Measurements from ENCODE around the gene SRPX2. TPM values are rescaled to one million over a fixed set of nuclear protein-coding genes. Genes with fewer than 3 reads are reported as not detected.

SRPX2 gene
- total RNA-seq, 6 experiments from 2014 or later, result 3.1 to 13.7 (median 3.7) TPM

DNA sequence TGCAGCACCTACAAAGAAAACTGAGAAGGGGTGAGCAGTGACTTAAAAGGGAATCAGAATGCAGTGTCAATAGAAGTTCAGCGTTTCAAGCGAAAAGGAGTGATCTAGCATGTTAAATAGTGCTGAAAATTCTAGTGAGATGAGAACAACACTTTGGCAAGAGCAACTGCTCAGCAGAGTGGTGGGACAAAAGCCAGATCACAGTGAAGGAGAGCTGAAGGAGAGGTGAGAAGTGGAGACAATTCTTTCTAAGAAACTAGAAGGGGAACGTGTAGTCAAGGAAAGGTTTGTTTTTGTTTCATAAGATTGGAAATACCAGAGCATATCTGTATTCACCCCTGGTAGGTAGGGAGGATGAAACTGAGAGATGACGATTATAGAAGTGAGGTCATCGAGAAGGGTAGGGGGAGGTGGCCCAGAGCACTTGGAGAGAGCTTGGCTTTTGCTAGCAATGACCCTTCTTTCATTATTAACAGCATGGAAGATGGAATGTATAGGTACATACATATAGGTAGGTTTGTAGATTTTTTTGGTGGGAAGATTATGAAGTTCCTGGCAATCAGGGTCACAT lies 33.7 kb downstream of the SRPX2 start:
- H3K27me3 ChIP-seq, result no peaks in the 10 kb centered on the region
- 60% methylated on average over 5 of the region's 5 CpGs for WGBS (ENCODE audit: insufficient coverage, low coverage, low lambda C conversion rate, missing lambda C conversion rate)
- H3K4me3 ChIP-seq, result no peak overlapping the region
- ATAC-seq, result no peak
- no peak for DNase-seq
- TF ChIP-seq, protein P1, sequence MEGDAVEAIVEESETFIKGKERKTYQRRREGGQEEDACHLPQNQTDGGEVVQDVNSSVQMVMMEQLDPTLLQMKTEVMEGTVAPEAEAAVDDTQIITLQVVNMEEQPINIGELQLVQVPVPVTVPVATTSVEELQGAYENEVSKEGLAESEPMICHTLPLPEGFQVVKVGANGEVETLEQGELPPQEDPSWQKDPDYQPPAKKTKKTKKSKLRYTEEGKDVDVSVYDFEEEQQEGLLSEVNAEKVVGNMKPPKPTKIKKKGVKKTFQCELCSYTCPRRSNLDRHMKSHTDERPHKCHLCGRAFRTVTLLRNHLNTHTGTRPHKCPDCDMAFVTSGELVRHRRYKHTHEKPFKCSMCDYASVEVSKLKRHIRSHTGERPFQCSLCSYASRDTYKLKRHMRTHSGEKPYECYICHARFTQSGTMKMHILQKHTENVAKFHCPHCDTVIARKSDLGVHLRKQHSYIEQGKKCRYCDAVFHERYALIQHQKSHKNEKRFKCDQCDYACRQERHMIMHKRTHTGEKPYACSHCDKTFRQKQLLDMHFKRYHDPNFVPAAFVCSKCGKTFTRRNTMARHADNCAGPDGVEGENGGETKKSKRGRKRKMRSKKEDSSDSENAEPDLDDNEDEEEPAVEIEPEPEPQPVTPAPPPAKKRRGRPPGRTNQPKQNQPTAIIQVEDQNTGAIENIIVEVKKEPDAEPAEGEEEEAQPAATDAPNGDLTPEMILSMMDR (IDR thresholded peaks at IDR 0.05), result no peak
- no peak for TF ChIP-seq POLR2A (IDR thresholded peaks at IDR 0.05)
- no peak overlapping the region for H3K27ac ChIP-seq
- H3K4me1 ChIP-seq, result no peaks in the 10 kb centered on the region
- no peaks in the 10 kb centered on the region for H3K9me3 ChIP-seq
- intact Hi-C loops (cut with DNase I), result no loop called here
- H3K36me3 ChIP-seq, result no peaks in the 10 kb centered on the region

DNA sequence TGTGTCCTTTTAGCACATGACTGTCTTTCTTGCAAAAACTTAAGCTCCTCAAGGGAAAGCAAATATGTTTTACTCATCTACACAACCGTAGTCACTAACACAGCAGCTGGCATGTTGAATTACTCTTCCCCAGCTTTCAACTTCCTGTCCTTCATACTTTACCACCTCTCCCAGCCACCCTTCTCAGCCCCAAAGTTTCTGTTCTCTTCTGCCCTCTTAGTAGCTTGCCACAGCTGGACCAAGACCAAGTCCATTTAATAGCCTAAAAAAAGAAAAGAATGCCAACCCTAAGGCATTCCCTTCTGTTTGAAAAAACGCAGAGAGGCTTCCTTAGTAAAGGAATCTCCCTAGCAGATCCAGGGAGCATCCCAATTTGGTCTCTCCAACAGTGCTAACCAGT lies 36.8 kb downstream of the SRPX2 start:
- DNase-seq (no peak), ATAC-seq (no peak)
- H3K9me3 ChIP-seq, result no peaks in the 10 kb centered on the region
- intact Hi-C loops (cut with DNase I), result no loop called here
- no peak overlapping the region for H3K27ac ChIP-seq
- no peak overlapping the region for H3K4me3 ChIP-seq
- 29% methylated on average over 2 of the region's 2 CpGs for WGBS (ENCODE audit: insufficient coverage, low coverage, low lambda C conversion rate, missing lambda C conversion rate)
- H3K4me1 ChIP-seq, result no peaks in the 10 kb centered on the region
- TF ChIP-seq, protein P1 (IDR thresholded peaks at IDR 0.05), result no peak
- no peak for TF ChIP-seq POLR2A (IDR thresholded peaks at IDR 0.05)
- H3K27me3 ChIP-seq, result no peaks in the 10 kb centered on the region
- no peaks in the 10 kb centered on the region for H3K36me3 ChIP-seq

DNA sequence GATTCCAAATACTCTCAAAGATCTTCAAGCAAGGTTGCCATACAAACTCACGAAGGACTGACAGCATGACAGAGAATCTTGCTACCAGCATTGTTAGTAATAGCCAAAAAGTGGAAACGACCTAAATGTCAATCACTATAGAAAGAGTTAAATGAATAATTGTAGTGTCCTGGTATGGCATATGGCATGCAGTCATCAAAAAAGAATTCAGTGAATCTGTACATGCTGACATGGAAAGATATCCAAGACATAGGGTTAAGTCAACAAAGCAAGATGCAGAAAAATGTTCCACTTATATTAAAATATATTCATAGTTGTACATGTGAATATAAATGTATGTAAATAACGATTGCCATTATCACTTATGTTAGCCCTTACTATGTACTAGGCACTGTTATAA lies 37.6 kb downstream of the SRPX2 start:
- H3K4me3 ChIP-seq, result no peak overlapping the region
- no peaks in the 10 kb centered on the region for H3K4me1 ChIP-seq
- H3K27ac ChIP-seq, result no peak overlapping the region
- WGBS (ENCODE audit: insufficient coverage, low coverage, low lambda C conversion rate, missing lambda C conversion rate), result 48% methylated on average over 3 of the region's 3 CpGs
- intact Hi-C loops (cut with DNase I), result no loop called here
- ATAC-seq (no peak), DNase-seq (no peak)
- TF ChIP-seq, protein P1 (IDR thresholded peaks at IDR 0.05), result no peak
- no peak for TF ChIP-seq POLR2A (IDR thresholded peaks at IDR 0.05)
- H3K36me3 ChIP-seq, result no peaks in the 10 kb centered on the region
- no peaks in the 10 kb centered on the region for H3K27me3 ChIP-seq
- no peaks in the 10 kb centered on the region for H3K9me3 ChIP-seq

DNA sequence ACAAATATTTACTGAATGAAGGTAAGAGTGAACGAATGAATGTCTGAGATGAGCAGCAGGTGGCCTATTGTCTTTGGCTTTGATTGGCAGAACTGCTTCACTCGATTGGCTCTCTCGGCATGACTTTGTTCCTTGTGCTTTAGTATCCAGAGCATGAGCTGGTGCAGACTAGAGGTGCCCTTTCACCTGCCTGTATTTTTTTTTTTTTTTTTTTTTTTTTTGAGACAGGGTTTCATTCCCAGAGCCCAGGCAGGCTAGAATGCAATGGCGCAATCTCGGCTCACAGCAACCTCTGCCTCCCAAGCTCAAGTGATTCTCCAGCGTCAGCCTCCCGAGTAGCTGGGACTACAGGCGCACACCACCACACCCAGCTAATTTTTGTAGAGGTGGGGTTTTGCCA lies 38.9 kb downstream of the SRPX2 start:
- H3K9me3 ChIP-seq, result no peaks in the 10 kb centered on the region
- TF ChIP-seq, protein P1 (IDR thresholded peaks at IDR 0.05), result no peak
- no peak for TF ChIP-seq POLR2A (IDR thresholded peaks at IDR 0.05)
- DNase-seq (no peak), ATAC-seq (peak; percentile 24 to 59 (median 42))
- H3K27me3 ChIP-seq, result no peaks in the 10 kb centered on the region
- peaks cover 0 to 6% (median 0%) of the 10 kb centered on the region in 4 donors for H3K36me3 ChIP-seq
- no peak overlapping the region for H3K27ac ChIP-seq
- no peaks in the 10 kb centered on the region for H3K4me1 ChIP-seq
- no peak overlapping the region for H3K4me3 ChIP-seq
- intact Hi-C loops (cut with DNase I), result no loop called here
- 50% methylated on average over 4 of the region's 8 CpGs for WGBS (ENCODE audit: insufficient coverage, low coverage, low lambda C conversion rate, missing lambda C conversion rate)

Measured in right lobe of liver (tissue), 6 donors.